Loucy (cell line): ENCODE results near the gene NUP188.

Experiments used
- CTCF ChIP-seq: fragments of 200-600 bp; sonication (generic); conservative IDR thresholded peaks from 2 replicates; pipeline ENCODE4 v1.5.1; 2014; ENCODE audit warnings: mild to moderate bottlenecking, antibody characterized with exemption, low read length
- EZH2phosphoT487 ChIP-seq: fragments of 200-600 bp; IDR thresholded peaks from 2 replicates; pipeline ENCODE4 v1.6.1; 2018; ENCODE audit warnings: antibody characterized with exemption, mild to moderate bottlenecking, moderate library complexity, borderline replicate concordance

GRCh38 chr9:128902351-128903078 lies 45.0 kb upstream of the NUP188 start:
- no peak for TF ChIP-seq CTCF
- no peak for TF ChIP-seq EZH2phosphoT487
